ENCODE data around the gene RPRD1B.
"Not testable (repeated sequence)": the region's sequence is repeated elsewhere in the genome, so short reads cannot be mapped to it uniquely, and the experiment has no call there.

Gene RPRD1B

DNA sequence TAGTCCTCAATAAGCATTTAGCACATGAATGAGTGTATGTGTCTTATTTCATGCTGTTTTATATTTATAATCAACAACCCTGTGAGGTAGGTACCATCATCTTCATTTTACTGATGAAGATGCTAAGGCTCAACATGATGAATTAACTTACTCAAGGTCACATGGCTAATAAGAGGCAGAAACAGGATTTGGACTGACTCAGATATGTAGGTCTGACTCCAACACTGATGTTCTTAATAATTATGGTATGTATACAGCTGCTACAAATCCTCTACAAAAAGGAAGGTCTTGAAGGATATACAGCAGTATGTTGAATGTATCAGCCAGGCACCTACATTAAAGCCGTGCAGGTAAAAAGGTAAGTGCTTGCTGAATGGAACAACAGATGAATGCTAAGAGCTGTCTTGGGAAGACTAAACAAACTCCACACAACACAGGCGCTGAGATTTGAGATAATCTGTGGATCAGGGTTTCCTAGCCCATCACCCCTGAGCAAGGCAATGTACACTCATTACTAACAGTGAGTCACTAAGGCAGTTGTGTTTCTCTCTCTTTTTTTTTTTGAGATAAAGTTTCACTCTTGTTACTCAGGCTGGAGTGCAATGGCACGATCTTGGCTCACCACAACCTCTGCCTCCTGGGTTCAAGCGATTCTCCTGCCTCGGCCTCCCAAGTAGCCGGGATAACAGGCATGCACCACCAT, 32.2 kb upstream of the RPRD1B start:
- DNase-seq = no peak

GRCh38 chr20:38001981-38002380, 31.6 kb upstream of the RPRD1B start:
- no peak for DNase-seq

GRCh38 chr20:38002422-38002821, 31.1 kb upstream of the RPRD1B start:
- no peak for DNase-seq

DNA sequence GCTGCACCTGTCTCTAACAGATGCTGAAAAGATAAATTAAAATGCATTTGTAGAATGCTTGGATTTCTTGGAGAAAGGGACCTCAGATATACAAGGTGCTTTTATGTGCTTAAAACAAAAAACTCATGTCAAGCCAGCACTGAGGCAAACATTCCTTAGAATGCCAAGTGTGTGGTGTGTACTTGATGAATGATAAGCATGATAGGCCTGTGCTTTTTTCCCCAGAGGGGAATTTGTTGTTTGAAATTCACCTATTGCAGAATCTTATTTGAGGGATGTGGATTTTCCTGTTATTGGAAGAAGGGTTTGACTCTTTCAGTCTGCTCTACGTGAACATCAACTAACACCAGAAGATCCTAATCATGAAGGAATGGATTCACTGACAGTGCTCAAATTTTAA, 29.1 kb upstream of the RPRD1B start:
- DNase-seq = no peak

GRCh38 chr20:38005903-38006302, 27.6 kb upstream of the RPRD1B start:
- no peak for DNase-seq

DNA sequence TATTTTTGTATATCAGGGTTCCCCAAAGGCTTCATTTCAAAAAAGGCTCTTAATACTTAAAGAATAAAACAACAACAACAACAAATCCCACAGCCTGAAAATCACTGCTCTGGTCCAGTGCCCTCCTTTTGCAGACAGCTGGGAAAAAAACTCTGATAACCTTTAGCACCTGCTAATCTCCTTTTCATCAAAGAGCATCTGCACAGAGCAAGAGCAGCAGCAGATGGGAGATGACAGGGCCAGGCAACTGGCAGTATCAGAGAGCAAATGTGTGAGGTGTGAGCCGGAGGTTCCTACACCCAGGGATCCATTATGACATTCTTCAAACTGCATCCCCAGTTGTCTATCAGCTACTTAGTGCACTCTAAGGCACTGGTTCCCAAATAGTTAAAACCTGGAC, 26.0 kb upstream of the RPRD1B start:
- peak; percentile 70 for DNase-seq

GRCh38 chr20:38008233-38008944, 25.2 kb upstream of the RPRD1B start:
- no peak for DNase-seq

DNA sequence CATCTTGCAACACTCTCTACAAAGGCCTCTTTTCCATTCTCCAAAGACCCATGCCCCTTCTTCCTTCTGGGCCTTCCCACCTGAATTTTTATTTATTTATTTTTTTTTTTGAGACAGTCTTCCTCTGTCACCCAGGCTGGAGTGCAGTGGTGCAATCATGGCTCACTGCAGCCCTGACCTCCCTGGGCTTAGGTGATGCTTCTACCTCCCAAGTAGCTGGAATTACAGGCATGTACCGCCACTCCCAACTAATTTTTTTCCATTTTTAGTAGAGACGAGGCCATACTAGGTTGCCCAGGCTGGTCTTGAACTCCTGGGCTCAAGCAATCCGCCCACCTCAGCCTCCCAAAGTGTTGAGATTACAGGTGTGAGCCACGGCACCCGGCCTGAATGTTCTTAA, 24.1 kb upstream of the RPRD1B start:
- DNase-seq = not testable (repeated sequence)

DNA sequence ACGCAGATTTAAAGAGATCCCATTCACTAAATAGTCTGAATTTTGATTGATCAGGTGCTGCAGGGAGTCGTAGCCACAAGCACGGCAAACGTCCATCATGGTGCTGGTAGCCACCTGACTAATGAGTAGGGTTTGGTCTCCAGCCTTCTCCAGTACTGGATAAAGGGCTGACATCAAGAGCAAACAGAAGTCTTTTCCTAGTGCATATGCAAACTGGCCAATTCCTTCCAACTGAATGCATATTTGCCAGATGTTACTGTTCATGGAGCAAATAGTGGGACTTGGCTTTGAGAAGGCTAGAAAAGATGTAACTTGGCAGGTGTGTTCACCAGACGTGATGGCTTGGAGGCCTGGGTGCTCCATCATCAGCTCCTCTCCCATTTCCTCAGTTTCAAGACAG, 21.9 kb upstream of the RPRD1B start:
- no peak for DNase-seq

GRCh38 chr20:38012332-38012731, 21.2 kb upstream of the RPRD1B start:
- DNase-seq = no peak

DNA sequence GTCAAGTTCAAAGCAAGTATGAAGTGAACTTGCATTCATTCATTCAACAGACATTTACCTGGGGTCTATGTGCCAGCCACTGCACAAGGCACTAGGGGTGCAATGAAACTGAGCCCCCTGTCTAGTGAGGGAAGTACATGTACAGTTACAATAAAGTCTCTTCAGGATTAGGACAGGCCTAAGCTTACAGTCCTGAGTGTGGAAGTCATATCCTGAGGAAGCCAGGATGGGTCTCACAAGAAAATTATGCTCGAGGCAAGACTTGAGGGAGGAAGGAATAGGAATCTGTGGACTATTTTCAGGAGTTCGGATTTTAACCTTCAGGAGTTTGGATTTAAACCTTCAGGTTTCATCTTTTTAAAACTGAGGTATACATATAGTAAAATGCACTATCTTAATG, 19.7 kb upstream of the RPRD1B start:
- no peak for DNase-seq

GRCh38 chr20:38017959-38018358, 15.6 kb upstream of the RPRD1B start:
- no peak for DNase-seq

- no peak for DNase-seq
Measured at GRCh38 chr20:38018385-38018784, 15.2 kb upstream of the RPRD1B start.

DNA sequence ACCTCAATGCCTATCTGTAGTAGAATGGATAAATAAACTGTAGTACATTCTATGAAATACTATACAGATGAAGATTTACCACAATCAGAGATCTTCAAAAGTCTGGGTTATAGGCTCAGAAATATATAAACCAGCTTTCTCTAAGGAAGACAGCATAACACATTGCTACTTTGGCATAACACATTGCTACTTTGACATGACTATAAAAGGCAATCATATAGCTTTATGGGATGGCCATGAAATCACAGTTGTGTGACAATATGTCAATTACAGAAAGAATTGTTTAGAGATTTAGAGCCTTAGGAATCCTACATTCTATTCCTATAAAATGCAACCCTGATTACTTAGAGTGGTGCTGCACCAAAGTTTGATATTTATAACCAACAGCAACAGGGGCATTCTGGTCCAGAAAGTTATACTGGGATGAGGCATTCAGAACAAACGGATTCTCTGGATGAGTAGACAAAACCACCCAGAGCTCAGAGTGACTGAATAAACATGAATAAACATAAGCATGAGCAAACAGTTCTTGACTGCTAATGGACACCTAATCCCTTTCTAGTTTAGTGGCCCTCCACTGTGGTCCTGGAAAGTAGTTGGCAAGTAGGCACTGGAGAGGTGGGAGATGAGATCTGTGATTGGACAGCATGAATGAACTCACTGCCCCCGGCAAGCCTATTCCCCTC, 12.3 kb upstream of the RPRD1B start:
- DNase-seq = no peak

DNA sequence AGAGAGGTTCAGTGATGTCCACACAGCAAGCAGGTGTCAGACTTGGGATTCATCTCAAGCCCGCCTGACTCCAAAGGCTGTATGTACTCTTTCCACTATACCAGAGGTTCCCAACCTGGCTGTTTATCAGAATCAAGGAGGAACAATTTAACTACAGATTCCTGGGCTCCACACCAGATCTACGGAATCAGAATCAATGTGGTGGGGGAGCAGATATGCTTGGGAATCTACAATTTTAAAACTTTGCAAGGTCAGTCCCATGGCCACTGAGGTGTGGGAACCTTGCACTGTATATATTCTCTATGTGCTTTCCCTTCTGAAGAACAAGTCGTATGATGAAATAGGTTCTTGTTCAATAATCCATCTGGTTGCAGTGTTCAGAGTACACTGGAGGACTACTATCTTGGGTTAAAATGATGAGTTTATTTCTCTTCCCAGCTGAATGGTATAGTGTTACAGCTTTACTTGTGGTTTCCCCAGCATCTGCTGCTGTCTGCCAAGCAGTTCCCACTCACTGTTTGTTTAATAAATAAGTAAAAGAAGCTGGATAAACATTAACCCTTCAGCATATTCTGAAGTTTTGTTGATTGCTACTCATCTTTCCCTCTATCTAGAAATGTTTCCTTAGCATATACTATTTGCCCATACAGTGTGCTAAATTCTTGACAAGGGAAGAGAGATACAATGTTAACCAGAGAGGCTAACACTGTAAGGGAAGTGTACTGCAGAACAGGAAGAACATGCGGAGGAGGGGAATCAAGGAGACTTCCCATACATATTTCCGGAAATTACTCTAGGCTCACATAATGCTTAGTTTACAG, 10.2 kb upstream of the RPRD1B start:
- DNase-seq = no peak

DNA sequence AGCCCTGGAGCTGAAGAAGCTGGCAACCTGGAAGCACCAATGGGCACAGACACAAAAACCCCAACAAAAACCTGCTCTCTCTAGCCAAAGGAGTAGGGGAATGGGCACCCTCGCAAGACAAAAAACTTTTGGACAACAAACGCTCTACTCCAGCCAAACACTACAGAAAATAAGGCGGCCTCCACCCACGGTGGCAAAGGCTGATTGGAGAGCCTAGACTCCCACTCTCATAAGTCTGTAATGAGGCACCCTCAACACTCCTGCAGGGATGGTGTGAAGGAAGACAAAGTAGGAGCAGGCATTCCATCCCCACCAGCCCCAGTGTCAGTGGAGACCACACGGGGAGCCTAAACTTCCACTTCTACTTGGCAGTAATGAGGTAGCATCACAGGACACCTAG, 9.1 kb upstream of the RPRD1B start:
- DNase-seq = no peak

- DNase-seq = no peak
Measured at GRCh38 chr20:38029453-38029852, 4.1 kb upstream of the RPRD1B start.

GRCh38 chr20:38031957-38032356, 1.6 kb upstream of the RPRD1B start:
- DNase-seq = no peak

DNA sequence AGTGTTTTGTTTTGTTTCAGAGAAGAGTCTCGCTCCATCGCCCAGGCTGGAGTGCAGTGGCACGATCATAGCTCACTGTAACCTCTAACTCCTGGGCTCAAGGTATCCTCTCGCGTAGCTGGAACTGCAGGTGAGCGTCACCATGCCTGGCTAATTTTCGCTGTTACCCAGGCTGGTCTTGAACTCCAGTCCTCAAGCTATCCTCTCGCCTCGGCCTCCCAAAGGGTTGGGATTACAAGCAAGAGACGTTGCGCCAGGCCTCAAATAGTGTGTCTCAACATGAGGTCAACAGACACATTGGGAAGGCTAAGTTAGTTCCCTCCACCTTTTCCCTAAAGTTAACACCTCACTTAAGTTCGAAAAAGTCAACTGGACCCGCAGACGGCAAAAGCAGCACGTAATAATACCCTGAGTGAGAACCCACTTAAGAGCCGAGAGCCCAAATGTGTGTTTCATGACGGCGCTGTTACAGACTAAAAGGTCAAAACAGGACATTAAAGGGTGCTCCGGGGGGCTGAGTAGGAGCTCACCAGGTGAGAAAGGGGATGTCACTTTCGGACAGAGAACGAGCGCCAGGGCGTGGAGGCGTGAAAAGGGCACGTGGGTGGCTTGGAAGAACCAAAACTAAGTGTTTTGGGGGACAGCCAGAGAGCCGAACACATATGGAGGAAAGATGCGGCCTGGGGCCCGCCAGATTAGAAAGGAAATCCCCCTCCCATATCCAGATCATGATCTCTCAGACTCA, 789 bp upstream of the RPRD1B start:
- DNase-seq = no peak

GRCh38 chr20:38034108-38034649, 633 bp downstream of the RPRD1B start:
- DNase-seq = no peak

- DNase-seq = no peak
Measured at GRCh38 chr20:38034961-38035360, 1.4 kb downstream of the RPRD1B start.

DNA sequence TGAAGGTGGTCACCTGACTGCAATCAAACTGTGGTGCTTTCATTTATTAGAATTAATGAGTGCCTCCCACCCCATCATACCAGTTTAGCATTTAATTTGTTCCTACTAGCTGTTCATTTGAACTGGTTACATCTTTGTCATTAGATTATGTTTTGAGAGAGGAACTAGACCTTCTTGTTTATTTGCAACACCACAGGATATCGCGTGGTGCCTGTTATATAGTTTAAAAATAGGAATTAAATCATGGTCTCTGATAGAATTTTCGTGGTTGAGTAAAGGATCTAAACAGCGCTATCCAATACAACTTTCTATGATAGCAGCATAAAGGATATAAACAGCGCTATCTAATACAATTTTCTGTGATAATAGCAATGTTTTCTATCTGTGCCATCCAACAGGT, 2.8 kb downstream of the RPRD1B start:
- DNase-seq = no peak
